GM12878 (cell line): Measurements from ENCODE around the gene DMXL1. TPM values are rescaled to one million over a fixed set of nuclear protein-coding genes. Genes with fewer than 3 reads are reported as not detected.

Source experiments
- ATAC-seq: fragments of 200-7000 bp; cut with Tn5 transposase; 3 replicates; pipeline ENCODE4 v1.9.1; 2020; ENCODE audit warnings: mild to moderate bottlenecking, moderate library complexity
- BruUV-seq: library from RNA; stranded (reverse); fragments of 400-500 nt; replicated peaks from 2 replicates; lab custom pipeline; 2021; lab: Mats Ljungman, UMichigan
- CTCF ChIA-PET: fragments of 300-600 bp; sonication (Branson Sonifier 250); formaldehyde crosslinking; extraction: SDS; loops from one replicate; lab custom pipeline; 2021; ENCODE audit warnings: inconsistent platforms; lab: Yijun Ruan, JAX
- POLR2A ChIA-PET: fragments of 350-600 bp; formaldehyde crosslinking; extraction: SDS; loops from one replicate; lab custom pipeline; 2021; ENCODE audit warnings: inconsistent platforms; lab: Charles Lee
- RAD21 ChIA-PET: fragments of 300-600 bp; sonication (Branson Sonifier 250); formaldehyde crosslinking; loops from one replicate; lab custom pipeline; 2023; ENCODE audit warnings: antibody characterized with exemption; ENCODE audit not compliant: unreplicated experiment; lab: Charles Lee
- SMC1A ChIA-PET: fragments of 300-600 bp; sonication (Branson Sonifier 250); formaldehyde crosslinking; loops from one replicate; lab custom pipeline; 2023; ENCODE audit not compliant: unreplicated experiment, uncharacterized antibody; lab: Charles Lee
- DNase-seq: peaks from one replicate; pipeline ENCODE4 v3.0.0-alpha.2; 2011; ENCODE audit warnings: low read depth, low spot score
- FAIRE-seq: peaks from 3 replicates; lab custom pipeline; 2011; peaks lifted over from hg19 to GRCh38; lab: Jason Lieb, UNC
- H2AFZ ChIP-seq: 2 replicates; pipeline ENCODE4 v1.6.0; 2011; ENCODE audit warnings: low read depth, low read length, control low read depth; ENCODE audit not compliant: control insufficient read depth
- H3K27ac ChIP-seq: 2 replicates; pipeline ENCODE4 v1.5.1; 2011; ENCODE audit warnings: control low read depth; ENCODE audit not compliant: control insufficient read depth, insufficient read depth
- H3K27me3 ChIP-seq, 2 experiments: replicated peaks in 1 of 2; 2 replicates each; pipeline versions ENCODE4 v1.6.0 to v1.6.1; 2011; ENCODE audit warnings: low read length in 1 of 2; ENCODE audit not compliant: control insufficient read depth in 2 of 2, insufficient read depth in 2 of 2
- H3K36me3 ChIP-seq, 2 experiments: 2 replicates each; pipeline ENCODE4 v1.5.1; 2011; ENCODE audit warnings: low read length in 1 of 2; ENCODE audit not compliant: control insufficient read depth in 2 of 2, insufficient read depth in 2 of 2
- H3K4me1 ChIP-seq: 2 replicates; pipeline ENCODE4 v1.6.1; 2011; ENCODE audit warnings: mild to moderate bottlenecking, low read length, moderate library complexity, mixed read lengths; ENCODE audit not compliant: control insufficient read depth, insufficient read depth
- H3K4me2 ChIP-seq: 2 replicates; pipeline ENCODE4 v1.6.0; 2011; ENCODE audit warnings: control low read depth; ENCODE audit not compliant: control insufficient read depth, insufficient read depth
- H3K4me3 ChIP-seq: fragments of 200-600 bp; sonication (generic); 2 replicates; pipeline ENCODE4 v1.5.1; 2016
- H3K79me2 ChIP-seq: 2 replicates; pipeline ENCODE4 v1.6.0; 2011; ENCODE audit warnings: low read length; ENCODE audit not compliant: control insufficient read depth, insufficient read depth
- H3K9ac ChIP-seq: 2 replicates; pipeline ENCODE4 v1.8.0; 2011; ENCODE audit warnings: low read length, control low read depth, mixed read lengths; ENCODE audit not compliant: control insufficient read depth, insufficient read depth
- H3K9me3 ChIP-seq: replicated peaks from 3 replicates; pipeline ENCODE4 v1.5.1; 2011; ENCODE audit warnings: mild to moderate bottlenecking, low read length; ENCODE audit not compliant: control insufficient read depth, insufficient read depth
- H4K20me1 ChIP-seq: 2 replicates; pipeline ENCODE4 v1.6.0; 2011; ENCODE audit not compliant: control insufficient read depth, insufficient read depth
- BRCA1 ChIP-seq: IDR thresholded peaks from 2 replicates; pipeline ENCODE4 v1.6.1; 2011; ENCODE audit warnings: low read depth, low read length, improper control_type of control experiment
- CREM ChIP-seq: IDR thresholded peaks from 2 replicates; pipeline ENCODE4 v1.6.1; 2014; ENCODE audit warnings: antibody characterized with exemption, low read depth
- IKZF1 ChIP-seq: fragments of 450-650 bp; conservative IDR thresholded peaks from 2 replicates; pipeline ENCODE4 v1.6.1; 2017; ENCODE audit warnings: antibody characterized with exemption, mild to moderate bottlenecking
- PAX8 ChIP-seq: fragments of 450-650 bp; IDR thresholded peaks from 2 replicates; pipeline ENCODE4 v1.6.1; 2017; ENCODE audit warnings: mild to moderate bottlenecking, moderate library complexity
- PML ChIP-seq: IDR thresholded peaks from 2 replicates; pipeline ENCODE4 v1.6.1; 2012; ENCODE audit warnings: low read length, inconsistent platforms
- STAT3 ChIP-seq: IDR thresholded peaks from 2 replicates; pipeline ENCODE4 v1.6.1; 2011; ENCODE audit warnings: low read depth, low read length, improper control_type of control experiment
- ZBED1 ChIP-seq: IDR thresholded peaks from 2 replicates; pipeline ENCODE4 v1.6.1; 2016; ENCODE audit warnings: borderline replicate concordance
- ZNF24 ChIP-seq: fragments of 450-650 bp; IDR thresholded peaks from 2 replicates; pipeline ENCODE4 v1.6.1; 2017; ENCODE audit warnings: antibody characterized with exemption, mild to moderate bottlenecking
- WGBS: methylation state at CpG from one replicate; pipeline ENCODE4 v1.1.6; 2016; ENCODE audit warnings: low lambda C conversion rate; ENCODE audit not compliant: insufficient replicate concordance, insufficient coverage; ENCODE audit errors: missing lambda C conversion rate; 5-methylcytosine and 5-hydroxymethylcytosine counted together
- in situ Hi-C: fragments of 300-500 bp; cut with MboI; formaldehyde crosslinking; loops from 9 replicates; pipeline ENCODE4 v1.14.3; 2018; ENCODE audit warnings: mixed read lengths
- intact Hi-C: fragments of 100-400 bp; cut with micrococcal nuclease; formaldehyde crosslinking; loops from one replicate; pipeline ENCODE4 v1.14.2; 2022; ENCODE audit not compliant: unreplicated experiment
- polyA plus RNA-seq, 11 experiments: library from polyadenylated mRNA; depleted of rRNA in 4 of 11; unstranded in 6 of 11; stranded (reverse) in 5 of 11; fragments of >200 nt; fragmentation: Nextera tagmentation in 4 of 11; fragmentation: Illumina TruSeq in 1 of 11; extraction: Ambion mirVana in 4 of 11; extraction: Trizol in 1 of 11; gene quantifications; 1 replicate in 1 of 11; 2 replicates in 10 of 11; pipeline versions ENCODE4 v1.2.1 to v1.2.3, GENCODE V29; 2011 to 2016; ENCODE audit warnings: inconsistent platforms in 2 of 11, missing spikeins in 2 of 11, low read depth in 1 of 11
- total RNA-seq, 4 experiments: library from RNA; depleted of rRNA in 3 of 4; stranded (reverse); fragments of >200 nt in 3 of 4; fragmentation: Illumina TruSeq in 1 of 4; extraction: Trizol in 1 of 4; gene quantifications; 2 replicates each; pipeline versions ENCODE4 v1.2.1 to v1.2.3, GENCODE V29; 2013 to 2021
- TF ChIP-seq, protein P1 (sequence below): fragments of 450-650 bp; IDR thresholded peaks from 2 replicates; pipeline ENCODE4 v1.6.1; 2016; ENCODE audit warnings: mild to moderate bottlenecking
- TF ChIP-seq, protein P2 (sequence below): IDR thresholded peaks from 2 replicates; pipeline ENCODE4 v1.6.1; 2012; ENCODE audit warnings: low read depth, low read length, improper control_type of control experiment

DMXL1 gene
- total and polyA plus RNA-seq, 10 of the 15 experiments (the other 5 are each of a cell fraction or from before 2014, with no cell fraction given): 9.1 to 67.7 (median 34.1) TPM

- H3K4me2 ChIP-seq: peak overlapping the region; percentile 95
- no peaks in the 10 kb centered on the region for H3K9me3 ChIP-seq
- ChIA-PET SMC1A (interaction anchor here (1.0 to 2.1 kb wide), 8 partner anchors 9 to 203 kb away, joined by 3 to 9 read pairs (median 5); no protein-coding TSS in a partner anchor), POLR2A (interaction anchor here (1.4 kb wide), 1 partner anchor 285 kb away, joined by 4 read pairs; no protein-coding TSS in a partner anchor), RAD21 (interaction anchor here (1.4 to 1.7 kb wide), 3 partner anchors 41 to 285 kb away, joined by 3 to 4 read pairs (median 4); no protein-coding TSS in a partner anchor), CTCF (interaction anchor here (1.4 to 1.8 kb wide), 2 partner anchors 84 to 339 kb away, joined by 6 to 8 read pairs; partner anchors contain the start of gene DTWD2)
- in situ Hi-C loops (no loop called here), intact Hi-C loops (loop anchor here (2.0 to 10.0 kb wide), 5 partner anchors 50 to 348 kb away; partner anchors contain the start of gene TNFAIP8)
- ATAC-seq: no peak
- peaks cover 5% of the 10 kb centered on the region for H3K4me1 ChIP-seq
- H2AFZ ChIP-seq: no peak overlapping the region
- no peaks in the 10 kb centered on the region for H3K36me3 ChIP-seq
- BruUV-seq: no TSS peak
- no peak for DNase-seq
- no peaks in the 10 kb centered on the region for H3K27me3 ChIP-seq
- TF ChIP-seq BRCA1: no peak
- TF ChIP-seq, protein P1, sequence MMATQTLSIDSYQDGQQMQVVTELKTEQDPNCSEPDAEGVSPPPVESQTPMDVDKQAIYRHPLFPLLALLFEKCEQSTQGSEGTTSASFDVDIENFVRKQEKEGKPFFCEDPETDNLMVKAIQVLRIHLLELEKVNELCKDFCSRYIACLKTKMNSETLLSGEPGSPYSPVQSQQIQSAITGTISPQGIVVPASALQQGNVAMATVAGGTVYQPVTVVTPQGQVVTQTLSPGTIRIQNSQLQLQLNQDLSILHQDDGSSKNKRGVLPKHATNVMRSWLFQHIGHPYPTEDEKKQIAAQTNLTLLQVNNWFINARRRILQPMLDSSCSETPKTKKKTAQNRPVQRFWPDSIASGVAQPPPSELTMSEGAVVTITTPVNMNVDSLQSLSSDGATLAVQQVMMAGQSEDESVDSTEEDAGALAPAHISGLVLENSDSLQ: no peak
- no peak for TF ChIP-seq ZNF24
- no peak for TF ChIP-seq PAX8
- TF ChIP-seq CREM: no peak
- no peak for TF ChIP-seq STAT3
- TF ChIP-seq, protein P2, sequence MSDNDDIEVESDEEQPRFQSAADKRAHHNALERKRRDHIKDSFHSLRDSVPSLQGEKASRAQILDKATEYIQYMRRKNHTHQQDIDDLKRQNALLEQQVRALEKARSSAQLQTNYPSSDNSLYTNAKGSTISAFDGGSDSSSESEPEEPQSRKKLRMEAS: no peak
- no peak for TF ChIP-seq PML
- TF ChIP-seq ZBED1: no peak
- no peak for TF ChIP-seq IKZF1
- no peak for FAIRE-seq
- peak overlapping the region; percentile 96 for H3K9ac ChIP-seq
- peaks cover 66% of the 10 kb centered on the region for H3K79me2 ChIP-seq
- WGBS: 31% methylated on average over 2 of the region's 2 CpGs
- H3K27ac ChIP-seq: peak overlapping the region; percentile 91
- H3K4me3 ChIP-seq: peak overlapping the region; percentile 79
- H4K20me1 ChIP-seq: no peaks in the 10 kb centered on the region
Measured at GRCh38 chr5:119072496-119072895, 1.6 kb downstream of the DMXL1 start.
